Measurements from ENCODE around the gene IFIT1B. TPM values are rescaled to one million over a fixed set of nuclear protein-coding genes. Genes with fewer than 3 reads are reported as not detected.
A peak's percentile ranks its signal among the peaks of the same experiment; 100 is the strongest.

The IFIT1B gene
- total RNA-seq, 1 donor from 2014 or later, result 26.5 TPM

- DNase-seq (ENCODE audit: low spot score), result peak; percentile 13
Observed at GRCh38 chr10:89348481-89348880, 29.4 kb upstream of the IFIT1B start.

- peak; percentile 81 for DNase-seq (ENCODE audit: low spot score)
Observed at GRCh38 chr10:89348975-89349374, 28.9 kb upstream of the IFIT1B start.

GRCh38 chr10:89350631-89351315 is 27.1 kb upstream of the IFIT1B start:
- peak; percentile 82 for DNase-seq (ENCODE audit: low spot score)

GRCh38 chr10:89351412-89351779 is 26.5 kb upstream of the IFIT1B start:
- peak; percentile 71 for DNase-seq (ENCODE audit: low spot score)

- peak; percentile 72 for DNase-seq (ENCODE audit: low spot score)
Observed at GRCh38 chr10:89351780-89352597, 25.9 kb upstream of the IFIT1B start.

- no peak for DNase-seq (ENCODE audit: low spot score)
Observed at GRCh38 chr10:89352802-89353201, 25.1 kb upstream of the IFIT1B start.

GRCh38 chr10:89355394-89355931 is 22.4 kb upstream of the IFIT1B start:
- DNase-seq (ENCODE audit: low spot score), result no peak

- DNase-seq (ENCODE audit: low spot score), result no peak
Observed at GRCh38 chr10:89357096-89357495, 20.8 kb upstream of the IFIT1B start.

GRCh38 chr10:89357975-89358374 is 19.9 kb upstream of the IFIT1B start:
- DNase-seq (ENCODE audit: low spot score), result no peak

- no peak for DNase-seq (ENCODE audit: low spot score)
Observed at GRCh38 chr10:89360157-89360556, 17.7 kb upstream of the IFIT1B start.

- DNase-seq (ENCODE audit: low spot score), result peak; percentile 52
Observed at GRCh38 chr10:89362929-89363328, 14.9 kb upstream of the IFIT1B start.

- DNase-seq (ENCODE audit: low spot score), result no peak
Observed at GRCh38 chr10:89363729-89364442, 14.0 kb upstream of the IFIT1B start.

- no peak for DNase-seq (ENCODE audit: low spot score)
Observed at GRCh38 chr10:89364531-89364930, 13.3 kb upstream of the IFIT1B start.

- DNase-seq (ENCODE audit: low spot score), result no peak
Observed at GRCh38 chr10:89367529-89367928, 10.3 kb upstream of the IFIT1B start.

GRCh38 chr10:89368129-89368528 is 9.7 kb upstream of the IFIT1B start:
- DNase-seq (ENCODE audit: low spot score), result no peak

- peak; percentile 67 for DNase-seq (ENCODE audit: low spot score)
Observed at GRCh38 chr10:89369156-89370105, 8.4 kb upstream of the IFIT1B start.

GRCh38 chr10:89371079-89371478 is 6.8 kb upstream of the IFIT1B start:
- no peak for DNase-seq (ENCODE audit: low spot score)

- no peak for DNase-seq (ENCODE audit: low spot score)
Observed at GRCh38 chr10:89371987-89372386, 5.9 kb upstream of the IFIT1B start.

- DNase-seq (ENCODE audit: low spot score), result peak; percentile 83
Observed at GRCh38 chr10:89373916-89374711, 3.7 kb upstream of the IFIT1B start.

GRCh38 chr10:89374713-89375141 is 3.1 kb upstream of the IFIT1B start:
- no peak for DNase-seq (ENCODE audit: low spot score)
